DND-41 (cell line): Measurements from ENCODE around the gene TUT4.

Source experiments
- ATAC-seq: fragments of 200-7000 bp; cut with Tn5 transposase; 3 replicates; pipeline ENCODE4 v1.9.1; 2021; ENCODE audit warnings: low read depth; ENCODE audit not compliant: insufficient read depth
- DNase-seq: peaks from one replicate; pipeline ENCODE4 v3.0.0-alpha.2; 2020
- H2AFZ ChIP-seq: 2 replicates; pipeline ENCODE4 v1.6.0; 2012; ENCODE audit warnings: low read depth, low read length
- H3K27ac ChIP-seq: 2 replicates; pipeline ENCODE4 v1.5.1; 2012; ENCODE audit warnings: low read length, inconsistent platforms
- H3K27me3 ChIP-seq: fragments of 200-600 bp; sonication (generic); 2 replicates; pipeline ENCODE4 v1.6.0; 2012; ENCODE audit warnings: low read length, mild to moderate bottlenecking, inconsistent platforms; ENCODE audit not compliant: insufficient read depth, poor library complexity
- H3K36me3 ChIP-seq: 2 replicates; pipeline ENCODE4 v1.5.1; 2012; ENCODE audit warnings: low read length, inconsistent platforms; ENCODE audit not compliant: insufficient read depth
- H3K4me1 ChIP-seq: 2 replicates; pipeline ENCODE4 v1.5.1; 2012; ENCODE audit warnings: mild to moderate bottlenecking, low read length; ENCODE audit not compliant: insufficient read depth
- H3K4me2 ChIP-seq: 2 replicates; pipeline ENCODE4 v1.6.0; 2012; ENCODE audit warnings: mild to moderate bottlenecking, moderate library complexity, low read length, inconsistent platforms; ENCODE audit not compliant: insufficient read depth
- H3K4me3 ChIP-seq, 2 experiments: fragments of 200-600 bp in 1 of 2; shearing (Covaris generic) in 1 of 2; 2 replicates each; pipeline ENCODE4 v1.5.1; 2012 to 2016; ENCODE audit warnings: inconsistent platforms in 2 of 2, low read length in 2 of 2, mild to moderate bottlenecking in 2 of 2, low read depth in 1 of 2, moderate library complexity in 1 of 2
- H3K79me2 ChIP-seq: 2 replicates; pipeline ENCODE4 v1.6.0; 2012; ENCODE audit warnings: low read length, inconsistent platforms; ENCODE audit not compliant: insufficient read depth
- H3K9ac ChIP-seq: 2 replicates; pipeline ENCODE4 v1.6.0; 2012; ENCODE audit warnings: low read depth, mild to moderate bottlenecking, inconsistent platforms, low read length, moderate library complexity
- H3K9me3 ChIP-seq: 2 replicates; pipeline ENCODE4 v1.5.1; 2012; ENCODE audit warnings: low read length, moderate library complexity, mild to moderate bottlenecking, inconsistent platforms; ENCODE audit not compliant: insufficient read depth, severe bottlenecking
- H4K20me1 ChIP-seq: 2 replicates; pipeline ENCODE4 v1.6.0; 2012; ENCODE audit warnings: low read length; ENCODE audit not compliant: insufficient read depth
- CTCF ChIP-seq: IDR thresholded peaks from 2 replicates; pipeline ENCODE4 v1.5.1; 2012; ENCODE audit warnings: borderline replicate concordance, low read length, moderate library complexity, mild to moderate bottlenecking; ENCODE audit not compliant: poor library complexity, severe bottlenecking; ENCODE audit errors: extremely low read depth
- EZH2 ChIP-seq: IDR thresholded peaks from 3 replicates; pipeline ENCODE4 v1.6.1; 2012; ENCODE audit warnings: borderline replicate concordance, low read depth, mild to moderate bottlenecking, moderate library complexity, low read length, inconsistent platforms; ENCODE audit not compliant: severe bottlenecking

The TUT4 gene

GRCh38 chr1:52469108-52469507 is 83.8 kb downstream of the TUT4 start:
- ATAC-seq (no peak), DNase-seq (no peak)
- no peaks in the 10 kb centered on the region for H3K9me3 ChIP-seq
- no peak overlapping the region for H3K4me2 ChIP-seq
- no peaks in the 10 kb centered on the region for H3K4me1 ChIP-seq
- H3K79me2 ChIP-seq: peaks cover 4% of the 10 kb centered on the region; the same call in 1 of the 2 replicates
- no peak overlapping the region for H3K4me3 ChIP-seq
- no peaks in the 10 kb centered on the region for H4K20me1 ChIP-seq
- no peak overlapping the region for H2AFZ ChIP-seq
- no peaks in the 10 kb centered on the region for H3K27me3 ChIP-seq
- no peak overlapping the region for H3K27ac ChIP-seq
- H3K9ac ChIP-seq: no peak overlapping the region
- TF ChIP-seq CTCF: no peak
- peaks cover 52% of the 10 kb centered on the region for H3K36me3 ChIP-seq

- Histone ChIP-seq H3K36me3 (peaks cover 21% of the 10 kb centered on the region), H3K27me3 (no peaks in the 10 kb centered on the region), H3K9ac (no peak overlapping the region), H3K9me3 (no peaks in the 10 kb centered on the region), H3K4me1 (no peaks in the 10 kb centered on the region), H3K27ac (no peak overlapping the region), H4K20me1 (no peaks in the 10 kb centered on the region), H3K4me3 (no peak overlapping the region), H3K79me2 (0 out of 2 replicates have a peak, but pooled peaks cover 4% of the 10 kb centered on the region), H2AFZ (no peak overlapping the region), H3K4me2 (no peak overlapping the region)
- DNase-seq (no peak), ATAC-seq (no peak)
- TF ChIP-seq CTCF: no peak
- no peak for TF ChIP-seq EZH2
Observed at GRCh38 chr1:52463891-52464290, 89.0 kb downstream of the TUT4 start.

GRCh38 chr1:52461821-52462220 is 91.1 kb downstream of the TUT4 start:
- Histone ChIP-seq H3K9me3 (no peaks in the 10 kb centered on the region), H3K79me2 (no peaks in the 10 kb centered on the region), H3K27ac (no peak overlapping the region), H3K36me3 (peaks cover 28% of the 10 kb centered on the region; the same call in 1 of the 2 replicates), H3K4me1 (no peaks in the 10 kb centered on the region), H3K4me3 (no peak overlapping the region), H3K27me3 (no peaks in the 10 kb centered on the region), H4K20me1 (no peaks in the 10 kb centered on the region), H2AFZ (no peak overlapping the region), H3K9ac (no peak overlapping the region), H3K4me2 (no peak overlapping the region)
- ATAC-seq: no peak
- TF ChIP-seq CTCF (no peak), EZH2 (no peak)
- DNase-seq: no peak

- no peak for DNase-seq
- H2AFZ ChIP-seq: no peak overlapping the region
- no peak for TF ChIP-seq CTCF
- no peak for TF ChIP-seq EZH2
Observed at GRCh38 chr1:52460694-52461093, 92.2 kb downstream of the TUT4 start.

More at GRCh38 chr1:52460694-52461093, 92.2 kb downstream of the TUT4 start:
- ATAC-seq: no peak
- Histone ChIP-seq H3K27ac (no peak overlapping the region), H4K20me1 (no peaks in the 10 kb centered on the region), H3K4me2 (no peak overlapping the region), H3K36me3 (peaks cover 29% of the 10 kb centered on the region), H3K4me1 (no peaks in the 10 kb centered on the region), H3K9ac (no peak overlapping the region), H3K9me3 (no peaks in the 10 kb centered on the region), H3K79me2 (no peaks in the 10 kb centered on the region), H3K27me3 (no peaks in the 10 kb centered on the region), H3K4me3 (no peak overlapping the region)
